ENCODE data around the gene DGKG.

DNA sequence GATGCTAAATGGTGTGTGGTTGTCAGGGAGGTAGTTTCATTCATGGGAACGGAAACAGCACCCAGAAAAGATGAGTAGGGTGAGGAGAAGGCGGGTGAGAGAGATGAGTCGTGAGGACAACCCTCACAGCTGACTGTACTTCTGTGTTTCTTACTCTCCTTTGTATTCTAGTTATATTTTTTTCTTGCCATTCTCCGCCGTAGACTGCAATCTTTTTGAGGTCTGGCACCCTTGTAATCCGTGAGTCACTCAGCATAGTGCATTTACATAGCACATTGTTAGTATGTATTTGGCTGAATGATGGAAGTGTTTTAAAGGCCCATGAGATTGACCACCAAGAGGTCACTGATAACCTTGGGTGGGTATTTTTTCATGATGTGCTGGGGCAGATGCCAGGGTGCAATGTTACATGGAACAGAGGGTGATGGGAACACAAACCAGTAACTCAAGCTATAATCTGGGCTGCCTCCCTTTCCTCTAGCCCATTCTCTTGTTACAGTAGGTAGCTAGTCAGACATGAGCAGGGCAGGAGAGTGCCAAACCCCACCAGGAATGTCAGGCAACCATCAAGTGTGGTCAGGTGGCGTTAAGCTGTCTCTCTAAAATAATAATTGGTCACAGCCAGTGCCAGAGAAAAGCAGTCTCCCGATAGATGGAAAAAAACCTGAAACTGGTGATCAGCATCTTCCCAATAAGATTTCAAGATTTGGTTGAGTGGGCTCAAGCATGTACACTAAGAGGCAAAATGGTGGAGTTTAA is 18.8 kb upstream of the DGKG start:
- TF ChIP-seq POLR2A (IDR thresholded peaks at IDR 0.05; ENCODE audit: control extremely low read depth in 1 of 2, low read depth in 2 of 2, low read length in 2 of 2) (no peak), KDM1A (IDR thresholded peaks at IDR 0.05; ENCODE audit: borderline replicate concordance, low read length) (no peak), TCF12 (IDR thresholded peaks at IDR 0.05; ENCODE audit: low read depth, low read length) (no peak), BRCA1 (IDR thresholded peaks at IDR 0.05; ENCODE audit: low read depth, low read length) (no peak), EP300 (IDR thresholded peaks at IDR 0.05; ENCODE audit: borderline replicate concordance in 1 of 2, low read depth in 2 of 2, low read length in 2 of 2) (no peak), RAD21 (IDR thresholded peaks at IDR 0.05 in 1 of 2, conservative IDR thresholded peaks at IDR 0.05 in 1 of 2; ENCODE audit: low read depth in 2 of 2, low read length in 2 of 2) (no peak), JUND (IDR thresholded peaks at IDR 0.05; ENCODE audit: low read length) (no peak), RFX5 (IDR thresholded peaks at IDR 0.05; ENCODE audit: borderline replicate concordance, low read depth, low read length) (no peak), TAF7 (optimal IDR thresholded peaks at IDR 0.05; ENCODE audit: borderline replicate concordance, low read depth, low read length) (no peak)
- TF ChIP-seq, protein P1, sequence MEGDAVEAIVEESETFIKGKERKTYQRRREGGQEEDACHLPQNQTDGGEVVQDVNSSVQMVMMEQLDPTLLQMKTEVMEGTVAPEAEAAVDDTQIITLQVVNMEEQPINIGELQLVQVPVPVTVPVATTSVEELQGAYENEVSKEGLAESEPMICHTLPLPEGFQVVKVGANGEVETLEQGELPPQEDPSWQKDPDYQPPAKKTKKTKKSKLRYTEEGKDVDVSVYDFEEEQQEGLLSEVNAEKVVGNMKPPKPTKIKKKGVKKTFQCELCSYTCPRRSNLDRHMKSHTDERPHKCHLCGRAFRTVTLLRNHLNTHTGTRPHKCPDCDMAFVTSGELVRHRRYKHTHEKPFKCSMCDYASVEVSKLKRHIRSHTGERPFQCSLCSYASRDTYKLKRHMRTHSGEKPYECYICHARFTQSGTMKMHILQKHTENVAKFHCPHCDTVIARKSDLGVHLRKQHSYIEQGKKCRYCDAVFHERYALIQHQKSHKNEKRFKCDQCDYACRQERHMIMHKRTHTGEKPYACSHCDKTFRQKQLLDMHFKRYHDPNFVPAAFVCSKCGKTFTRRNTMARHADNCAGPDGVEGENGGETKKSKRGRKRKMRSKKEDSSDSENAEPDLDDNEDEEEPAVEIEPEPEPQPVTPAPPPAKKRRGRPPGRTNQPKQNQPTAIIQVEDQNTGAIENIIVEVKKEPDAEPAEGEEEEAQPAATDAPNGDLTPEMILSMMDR (IDR thresholded peaks at IDR 0.05; ENCODE audit: control extremely low read depth in 1 of 3, insufficient read depth in 1 of 3, low read depth in 1 of 3, low read length in 3 of 3), result no peak
